NCI-H1930 (cell line): ENCODE results near the gene KDM7A.

ENCODE experiments used
- DNase-seq, 2 experiments: peaks; one replicate each; lab custom pipeline; 2025; lab: John Stamatoyannopoulos, UW

The KDM7A gene

GRCh38 chr7:140054751-140055150 lies 122.0 kb downstream of the KDM7A start:
- DNase-seq = no peak

GRCh38 chr7:140053812-140054539 lies 122.8 kb downstream of the KDM7A start:
- no peak for DNase-seq

- DNase-seq = no peak
Observed at GRCh38 chr7:140051820-140052219, 125.0 kb downstream of the KDM7A start.

GRCh38 chr7:140050100-140050499 lies 126.7 kb downstream of the KDM7A start:
- DNase-seq = no peak

- no peak for DNase-seq
Observed at GRCh38 chr7:140049339-140050024, 127.3 kb downstream of the KDM7A start.

GRCh38 chr7:140048989-140049338 lies 127.8 kb downstream of the KDM7A start:
- DNase-seq = no peak

- DNase-seq = no peak
Observed at GRCh38 chr7:140048138-140048537, 128.6 kb downstream of the KDM7A start.

GRCh38 chr7:140047197-140047596 lies 129.6 kb downstream of the KDM7A start:
- DNase-seq = no peak

- DNase-seq = no peak
Observed at GRCh38 chr7:140045697-140046096, 131.1 kb downstream of the KDM7A start.

- no peak for DNase-seq
Observed at GRCh38 chr7:140044251-140044650, 132.5 kb downstream of the KDM7A start.

GRCh38 chr7:140042386-140042670 lies 134.5 kb downstream of the KDM7A start:
- no peak for DNase-seq

- no peak for DNase-seq
Observed at GRCh38 chr7:140041659-140042385, 135.0 kb downstream of the KDM7A start.

GRCh38 chr7:140039896-140040295 lies 136.9 kb downstream of the KDM7A start:
- DNase-seq = no peak

- DNase-seq = no peak
Observed at GRCh38 chr7:140039066-140039465, 137.7 kb downstream of the KDM7A start.

- DNase-seq = no peak
Observed at GRCh38 chr7:140036224-140036962, 140.4 kb downstream of the KDM7A start.

GRCh38 chr7:140035400-140036223 lies 141.2 kb downstream of the KDM7A start:
- no peak for DNase-seq
